ENCODE results near the gene TCF3. TPM values are rescaled to one million over a fixed set of nuclear protein-coding genes. Genes with fewer than 3 reads are reported as not detected.
A peak's percentile ranks its signal among the peaks of the same experiment; 100 is the strongest.
"Not testable (repeated sequence)": the region's sequence is repeated elsewhere in the genome, so short reads cannot be mapped to it uniquely, and the experiment has no call there.

The TCF3 gene
- total RNA-seq, 2 donors from 2014 or later = 46.9 to 47.4 TPM

- no peak for ATAC-seq
- H3K27me3 Mint-ChIP-seq = peaks cover 2% of the 10 kb centered on the region
- DNase-seq = peak in 2 of 3 donors; percentile 32 to 39
- peak overlapping the region; percentile 86 for H3K27ac Mint-ChIP-seq
- no peaks in the 10 kb centered on the region for H3K36me3 Mint-ChIP-seq (ENCODE audit: low read depth)
- H3K4me1 Mint-ChIP-seq = peaks cover 12% of the 10 kb centered on the region
- H3K9me3 ChIP-seq (ENCODE audit: control insufficient read depth, low read length, poor library complexity, severe bottlenecking) = no peaks in the 10 kb centered on the region
- peak overlapping the region; percentile 95 for H3K4me3 Mint-ChIP-seq
These were observed 685 bp downstream of the TCF3 start for GRCh38 chr19:1651568-1652291.

GRCh38 chr19:1650650-1651567 is 1.5 kb downstream of the TCF3 start:
- ATAC-seq = peak; percentile 10
- H3K27ac Mint-ChIP-seq = peak overlapping the region; percentile 86
- peak overlapping the region; percentile 95 for H3K4me3 Mint-ChIP-seq
- H3K4me1 Mint-ChIP-seq = peaks cover 10% of the 10 kb centered on the region
- H3K9me3 ChIP-seq (ENCODE audit: control insufficient read depth, low read length, poor library complexity, severe bottlenecking) = no peaks in the 10 kb centered on the region
- no peaks in the 10 kb centered on the region for H3K27me3 Mint-ChIP-seq
- H3K36me3 Mint-ChIP-seq (ENCODE audit: low read depth) = no peaks in the 10 kb centered on the region
- DNase-seq = peak; percentile 41 to 63 (median 47)

- peaks cover 4% of the 10 kb centered on the region for H3K36me3 Mint-ChIP-seq (ENCODE audit: low read depth)
- H3K4me3 Mint-ChIP-seq = peak overlapping the region; percentile 95
- peak overlapping the region; percentile 86 for H3K27ac Mint-ChIP-seq
- no peaks in the 10 kb centered on the region for H3K27me3 Mint-ChIP-seq
- DNase-seq (no peak), ATAC-seq (no peak)
- peaks cover 14% of the 10 kb centered on the region for H3K4me1 Mint-ChIP-seq
- no peaks in the 10 kb centered on the region for H3K9me3 ChIP-seq (ENCODE audit: control insufficient read depth, low read length, poor library complexity, severe bottlenecking)
These were observed 2.4 kb downstream of the TCF3 start for GRCh38 chr19:1649706-1650649.

GRCh38 chr19:1648920-1649541 is 3.4 kb downstream of the TCF3 start:
- no peak overlapping the region for H3K27ac Mint-ChIP-seq
- H3K9me3 ChIP-seq (ENCODE audit: control insufficient read depth, low read length, poor library complexity, severe bottlenecking) = no peaks in the 10 kb centered on the region
- no peak for ATAC-seq
- peaks cover 14% of the 10 kb centered on the region for H3K4me1 Mint-ChIP-seq
- DNase-seq = no peak
- H3K36me3 Mint-ChIP-seq (ENCODE audit: low read depth) = peaks cover 4% of the 10 kb centered on the region
- H3K27me3 Mint-ChIP-seq = no peaks in the 10 kb centered on the region
- H3K4me3 Mint-ChIP-seq = no peak overlapping the region

GRCh38 chr19:1648459-1648849 is 4.0 kb downstream of the TCF3 start:
- no peak for ATAC-seq
- H3K4me1 Mint-ChIP-seq = peaks cover 14% of the 10 kb centered on the region
- H3K36me3 Mint-ChIP-seq (ENCODE audit: low read depth) = peaks cover 4% of the 10 kb centered on the region
- H3K4me3 Mint-ChIP-seq = no peak overlapping the region
- H3K9me3 ChIP-seq (ENCODE audit: control insufficient read depth, low read length, poor library complexity, severe bottlenecking) = no peaks in the 10 kb centered on the region
- no peak overlapping the region for H3K27ac Mint-ChIP-seq
- H3K27me3 Mint-ChIP-seq = no peaks in the 10 kb centered on the region
- no peak for DNase-seq

- Mint-ChIP-seq H3K27me3 (no peaks in the 10 kb centered on the region), H3K4me3 (no peak overlapping the region), H3K36me3 (ENCODE audit: low read depth) (peaks cover 4% of the 10 kb centered on the region), H3K4me1 (peaks cover 14% of the 10 kb centered on the region), H3K27ac (no peak overlapping the region)
- DNase-seq (no peak), ATAC-seq (no peak)
- no peaks in the 10 kb centered on the region for H3K9me3 ChIP-seq (ENCODE audit: control insufficient read depth, low read length, poor library complexity, severe bottlenecking)
These were observed 4.6 kb downstream of the TCF3 start for GRCh38 chr19:1647501-1648458.

GRCh38 chr19:1646659-1647453 is 5.6 kb downstream of the TCF3 start:
- H3K4me1 Mint-ChIP-seq = peaks cover 17% of the 10 kb centered on the region
- DNase-seq = no peak

GRCh38 chr19:1646149-1646548 is 6.3 kb downstream of the TCF3 start:
- H3K9me3 ChIP-seq (ENCODE audit: control insufficient read depth, low read length, poor library complexity, severe bottlenecking) = no peaks in the 10 kb centered on the region
- DNase-seq (no peak), ATAC-seq (no peak)
- H3K4me1 Mint-ChIP-seq = peaks cover 15% of the 10 kb centered on the region
- H3K4me3 Mint-ChIP-seq = no peak overlapping the region
- no peaks in the 10 kb centered on the region for H3K27me3 Mint-ChIP-seq
- H3K36me3 Mint-ChIP-seq (ENCODE audit: low read depth) = peaks cover 4% of the 10 kb centered on the region
- no peak overlapping the region for H3K27ac Mint-ChIP-seq

More at GRCh38 chr19:1646659-1647453, 5.6 kb downstream of the TCF3 start:
- no peak overlapping the region for H3K4me3 Mint-ChIP-seq
- no peaks in the 10 kb centered on the region for H3K27me3 Mint-ChIP-seq
- no peaks in the 10 kb centered on the region for H3K9me3 ChIP-seq (ENCODE audit: control insufficient read depth, low read length, poor library complexity, severe bottlenecking)
- no peak for ATAC-seq
- no peak overlapping the region for H3K27ac Mint-ChIP-seq
- peaks cover 4% of the 10 kb centered on the region for H3K36me3 Mint-ChIP-seq (ENCODE audit: low read depth)

- H3K4me1 Mint-ChIP-seq = peaks cover 9% of the 10 kb centered on the region
- no peak for DNase-seq
- peaks cover 4% of the 10 kb centered on the region for H3K36me3 Mint-ChIP-seq (ENCODE audit: low read depth)
- H3K4me3 Mint-ChIP-seq = no peak overlapping the region
- no peak for ATAC-seq
- H3K27me3 Mint-ChIP-seq = no peaks in the 10 kb centered on the region
- H3K9me3 ChIP-seq (ENCODE audit: control insufficient read depth, low read length, poor library complexity, severe bottlenecking) = no peaks in the 10 kb centered on the region
- no peak overlapping the region for H3K27ac Mint-ChIP-seq
These were observed 7.1 kb downstream of the TCF3 start for GRCh38 chr19:1645299-1645698.

GRCh38 chr19:1644070-1644469 is 8.3 kb downstream of the TCF3 start:
- H3K4me3 Mint-ChIP-seq = no peak overlapping the region
- H3K36me3 Mint-ChIP-seq (ENCODE audit: low read depth) = peaks cover 4% of the 10 kb centered on the region

GRCh38 chr19:1640893-1641448 is 11.4 kb downstream of the TCF3 start:
- H3K27me3 Mint-ChIP-seq; H3K9me3 ChIP-seq (ENCODE audit: control insufficient read depth, low read length, poor library complexity, severe bottlenecking); H3K27ac Mint-ChIP-seq; ATAC-seq; H3K4me3 Mint-ChIP-seq; H3K36me3 Mint-ChIP-seq (ENCODE audit: low read depth); H3K4me1 Mint-ChIP-seq; DNase-seq: not testable (repeated sequence)

More at GRCh38 chr19:1644070-1644469, 8.3 kb downstream of the TCF3 start:
- no peak overlapping the region for H3K27ac Mint-ChIP-seq
- peaks cover 9% of the 10 kb centered on the region for H3K4me1 Mint-ChIP-seq
- DNase-seq = no peak
- H3K27me3 Mint-ChIP-seq = no peaks in the 10 kb centered on the region
- H3K9me3 ChIP-seq (ENCODE audit: control insufficient read depth, low read length, poor library complexity, severe bottlenecking) = no peaks in the 10 kb centered on the region
- ATAC-seq = no peak
